ENCODE results near the gene GRIK2.

DNA sequence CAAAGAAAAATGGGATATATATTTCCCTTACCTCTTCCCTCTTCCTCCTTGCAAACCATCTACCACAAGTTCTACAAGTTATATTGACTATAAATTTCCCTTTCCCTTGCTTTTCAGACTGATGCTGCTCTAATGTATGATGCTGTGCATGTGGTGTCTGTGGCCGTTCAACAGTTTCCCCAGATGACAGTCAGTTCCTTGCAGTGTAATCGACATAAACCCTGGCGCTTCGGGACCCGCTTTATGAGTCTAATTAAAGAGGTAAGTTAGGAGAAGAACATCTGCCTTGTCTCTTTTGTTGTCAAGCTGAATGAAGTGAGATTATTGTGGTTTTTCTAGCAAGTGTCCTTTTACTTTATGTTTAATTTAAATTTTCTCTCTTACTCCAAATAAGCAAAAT lies 406.0 kb downstream of the GRIK2 start:
- TF ChIP-seq, protein P1, sequence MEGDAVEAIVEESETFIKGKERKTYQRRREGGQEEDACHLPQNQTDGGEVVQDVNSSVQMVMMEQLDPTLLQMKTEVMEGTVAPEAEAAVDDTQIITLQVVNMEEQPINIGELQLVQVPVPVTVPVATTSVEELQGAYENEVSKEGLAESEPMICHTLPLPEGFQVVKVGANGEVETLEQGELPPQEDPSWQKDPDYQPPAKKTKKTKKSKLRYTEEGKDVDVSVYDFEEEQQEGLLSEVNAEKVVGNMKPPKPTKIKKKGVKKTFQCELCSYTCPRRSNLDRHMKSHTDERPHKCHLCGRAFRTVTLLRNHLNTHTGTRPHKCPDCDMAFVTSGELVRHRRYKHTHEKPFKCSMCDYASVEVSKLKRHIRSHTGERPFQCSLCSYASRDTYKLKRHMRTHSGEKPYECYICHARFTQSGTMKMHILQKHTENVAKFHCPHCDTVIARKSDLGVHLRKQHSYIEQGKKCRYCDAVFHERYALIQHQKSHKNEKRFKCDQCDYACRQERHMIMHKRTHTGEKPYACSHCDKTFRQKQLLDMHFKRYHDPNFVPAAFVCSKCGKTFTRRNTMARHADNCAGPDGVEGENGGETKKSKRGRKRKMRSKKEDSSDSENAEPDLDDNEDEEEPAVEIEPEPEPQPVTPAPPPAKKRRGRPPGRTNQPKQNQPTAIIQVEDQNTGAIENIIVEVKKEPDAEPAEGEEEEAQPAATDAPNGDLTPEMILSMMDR (conservative IDR thresholded peaks at IDR 0.05 in 1 of 2, IDR thresholded peaks at IDR 0.05 in 1 of 2; ENCODE audit: extremely low read depth in 1 of 2, insufficient read depth in 1 of 2, low read depth in 1 of 2, low read length in 2 of 2) = no peak
- TF ChIP-seq EZH2 (IDR thresholded peaks at IDR 0.05; ENCODE audit: borderline replicate concordance, low read length) = no peak

Data from mammary epithelial cell (primary cell).